Measurements from ENCODE around the gene YEATS2.

GRCh38 chr3:183810643-183811594, 113.3 kb downstream of the YEATS2 start:
- TF ChIP-seq POLR2A (IDR thresholded peaks at IDR 0.05) (no peak), POLR2AphosphoS5 (IDR thresholded peaks at IDR 0.05) (no peak)
- TF ChIP-seq, protein P1, sequence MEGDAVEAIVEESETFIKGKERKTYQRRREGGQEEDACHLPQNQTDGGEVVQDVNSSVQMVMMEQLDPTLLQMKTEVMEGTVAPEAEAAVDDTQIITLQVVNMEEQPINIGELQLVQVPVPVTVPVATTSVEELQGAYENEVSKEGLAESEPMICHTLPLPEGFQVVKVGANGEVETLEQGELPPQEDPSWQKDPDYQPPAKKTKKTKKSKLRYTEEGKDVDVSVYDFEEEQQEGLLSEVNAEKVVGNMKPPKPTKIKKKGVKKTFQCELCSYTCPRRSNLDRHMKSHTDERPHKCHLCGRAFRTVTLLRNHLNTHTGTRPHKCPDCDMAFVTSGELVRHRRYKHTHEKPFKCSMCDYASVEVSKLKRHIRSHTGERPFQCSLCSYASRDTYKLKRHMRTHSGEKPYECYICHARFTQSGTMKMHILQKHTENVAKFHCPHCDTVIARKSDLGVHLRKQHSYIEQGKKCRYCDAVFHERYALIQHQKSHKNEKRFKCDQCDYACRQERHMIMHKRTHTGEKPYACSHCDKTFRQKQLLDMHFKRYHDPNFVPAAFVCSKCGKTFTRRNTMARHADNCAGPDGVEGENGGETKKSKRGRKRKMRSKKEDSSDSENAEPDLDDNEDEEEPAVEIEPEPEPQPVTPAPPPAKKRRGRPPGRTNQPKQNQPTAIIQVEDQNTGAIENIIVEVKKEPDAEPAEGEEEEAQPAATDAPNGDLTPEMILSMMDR (IDR thresholded peaks at IDR 0.05), result no peak
